GM23338 (cell line): ENCODE measurements around the gene GPC6. TPM values are rescaled to one million over a fixed set of nuclear protein-coding genes. Genes with fewer than 3 reads are reported as not detected.

Experiments used
- ATAC-seq: fragments of 200-7000 bp; cut with Tn5 transposase; 3 replicates; pipeline ENCODE4 v1.9.1; 2020
- DNase-seq: peaks from one replicate; pipeline ENCODE4 v3.0.0-alpha.2; 2015; ENCODE audit warnings: low spot score
- H2AFZ ChIP-seq: fragments of 200-600 bp; sonication (generic); 2 replicates; pipeline ENCODE4 v1.8.0; 2016; ENCODE audit warnings: antibody characterized with exemption, mild to moderate bottlenecking, moderate library complexity
- H3F3A ChIP-seq: fragments of 200-600 bp; sonication (generic); replicated peaks from 2 replicates; pipeline ENCODE4 v1.8.0; 2017; ENCODE audit warnings: antibody characterized with exemption, mixed run types, low read depth
- H3K27ac ChIP-seq: fragments of 200-600 bp; sonication (generic); 2 replicates; pipeline ENCODE4 v1.6.1; 2016; ENCODE audit warnings: low read depth
- H3K27me3 ChIP-seq: fragments of 200-600 bp; sonication (generic); 2 replicates; pipeline ENCODE4 v1.8.0; 2016; ENCODE audit warnings: mild to moderate bottlenecking, mixed run types, moderate library complexity; ENCODE audit not compliant: insufficient read depth
- H3K36me3 ChIP-seq: fragments of 200-600 bp; sonication (generic); 2 replicates; pipeline ENCODE4 v1.8.0; 2016; ENCODE audit warnings: mild to moderate bottlenecking; ENCODE audit not compliant: insufficient read depth
- H3K4me1 ChIP-seq: fragments of 200-600 bp; sonication (generic); 2 replicates; pipeline ENCODE4 v1.8.0; 2016; ENCODE audit warnings: mild to moderate bottlenecking, moderate library complexity; ENCODE audit not compliant: insufficient read depth
- H3K4me2 ChIP-seq: fragments of 200-600 bp; sonication (generic); 2 replicates; pipeline ENCODE4 v1.7.1; 2017; ENCODE audit warnings: mixed run types
- H3K4me3 ChIP-seq: fragments of 200-600 bp; sonication (generic); 2 replicates; pipeline ENCODE4 v1.6.1; 2016; ENCODE audit warnings: mixed run types
- H3K79me2 ChIP-seq: fragments of 200-600 bp; sonication (generic); replicated peaks from 2 replicates; pipeline ENCODE4 v1.8.0; 2017; ENCODE audit warnings: mild to moderate bottlenecking; ENCODE audit not compliant: insufficient read depth
- H3K9me2 ChIP-seq: fragments of 200-600 bp; sonication (generic); 2 replicates; pipeline ENCODE4 v1.8.0; 2017; ENCODE audit not compliant: insufficient read depth
- H4K20me1 ChIP-seq: fragments of 200-600 bp; sonication (generic); replicated peaks from 2 replicates; pipeline ENCODE4 v1.8.0; 2017; ENCODE audit warnings: mild to moderate bottlenecking; ENCODE audit not compliant: insufficient read depth
- H3K27ac Mint-ChIP-seq: 2 replicates; pipeline ENCODE4 v1.8.0; 2020; ENCODE audit warnings: inconsistent platforms, mild to moderate bottlenecking, moderate library complexity, mixed read lengths
- H3K27me3 Mint-ChIP-seq: 3 replicates; pipeline ENCODE4 v1.8.0; 2022; ENCODE audit warnings: low read depth, mild to moderate bottlenecking, moderate library complexity, mixed read lengths, inconsistent platforms; ENCODE audit not compliant: insufficient read depth, poor library complexity
- H3K36me3 Mint-ChIP-seq: 3 replicates; pipeline ENCODE4 v1.8.0; 2021; ENCODE audit warnings: low read depth, mild to moderate bottlenecking, inconsistent platforms, moderate library complexity, mixed read lengths
- H3K4me1 Mint-ChIP-seq: 3 replicates; pipeline ENCODE4 v1.8.0; 2020; ENCODE audit warnings: mild to moderate bottlenecking, inconsistent platforms, mixed read lengths
- H3K4me3 Mint-ChIP-seq: 3 replicates; pipeline ENCODE4 v1.8.0; 2021; ENCODE audit warnings: moderate library complexity, mild to moderate bottlenecking, inconsistent platforms, mixed read lengths
- H3K9me3 Mint-ChIP-seq: 3 replicates; pipeline ENCODE4 v1.8.0; 2020; ENCODE audit warnings: moderate library complexity, mild to moderate bottlenecking, inconsistent platforms, mixed read lengths
- EZH2 ChIP-seq: fragments of 200-600 bp; sonication (generic); IDR thresholded peaks from one replicate; pipeline ENCODE4 v1.8.0; 2017; ENCODE audit warnings: antibody characterized with exemption, mild to moderate bottlenecking, low read depth; ENCODE audit not compliant: unreplicated experiment
- EZH2phosphoT487 ChIP-seq: fragments of 200-600 bp; sonication (generic); IDR thresholded peaks from one replicate; pipeline ENCODE4 v1.8.1; 2018; ENCODE audit warnings: antibody characterized with exemption; ENCODE audit not compliant: unreplicated experiment
- JUNB ChIP-seq: IDR thresholded peaks from one replicate; pipeline ENCODE4 v1.6.1; 2016; ENCODE audit warnings: antibody characterized with exemption; ENCODE audit not compliant: unreplicated experiment
- NANOG ChIP-seq: IDR thresholded peaks from 2 replicates; pipeline ENCODE4 v1.6.1; 2016; ENCODE audit warnings: antibody characterized with exemption, borderline replicate concordance
- POLR2AphosphoS5 ChIP-seq: IDR thresholded peaks from 2 replicates; pipeline ENCODE4 v1.6.1; 2016; ENCODE audit warnings: antibody characterized with exemption, low read depth
- STAT1 ChIP-seq: IDR thresholded peaks from one replicate; pipeline ENCODE4 v1.6.1; 2016; ENCODE audit warnings: antibody characterized with exemption; ENCODE audit not compliant: unreplicated experiment
- ZNF331 ChIP-seq: fragments of 250-450 bp; sonication (Bioruptor Pico); IDR thresholded peaks from 2 replicates; pipeline ENCODE4 v1.5.0; 2020; ENCODE audit warnings: low read depth, mild to moderate bottlenecking, moderate library complexity
- polyA plus RNA-seq: library from polyadenylated mRNA; unstranded; fragments of >200 nt; fragmentation: Nextera tagmentation; extraction: Ambion mirVana; gene quantifications from 2 replicates; pipeline ENCODE4 v1.2.1, GENCODE V29; 2016
- total RNA-seq: library from RNA; depleted of rRNA; stranded (reverse); fragments of >200 nt; shearing (Covaris generic); gene quantifications from 2 replicates; pipeline ENCODE4 v1.2.3, GENCODE V29; 2014
- TF ChIP-seq, protein P1 (sequence below): IDR thresholded peaks from one replicate; pipeline ENCODE4 v1.6.1; 2018; ENCODE audit warnings: antibody characterized with exemption; ENCODE audit not compliant: unreplicated experiment
- TF ChIP-seq, protein P2 (sequence below), 2 experiments: fragments of 200-600 bp in 1 of 2; sonication (generic) in 1 of 2; conservative IDR thresholded peaks; 2 replicates each; pipeline versions ENCODE4 v1.5.1 to v1.6.1; 2016 to 2017; ENCODE audit warnings: antibody characterized with exemption in 2 of 2, low read depth in 2 of 2, mild to moderate bottlenecking in 2 of 2, moderate library complexity in 1 of 2

The GPC6 gene
- total and polyA plus RNA-seq, 2 experiments from 2014 or later: 6.4 to 28.6 TPM

DNA sequence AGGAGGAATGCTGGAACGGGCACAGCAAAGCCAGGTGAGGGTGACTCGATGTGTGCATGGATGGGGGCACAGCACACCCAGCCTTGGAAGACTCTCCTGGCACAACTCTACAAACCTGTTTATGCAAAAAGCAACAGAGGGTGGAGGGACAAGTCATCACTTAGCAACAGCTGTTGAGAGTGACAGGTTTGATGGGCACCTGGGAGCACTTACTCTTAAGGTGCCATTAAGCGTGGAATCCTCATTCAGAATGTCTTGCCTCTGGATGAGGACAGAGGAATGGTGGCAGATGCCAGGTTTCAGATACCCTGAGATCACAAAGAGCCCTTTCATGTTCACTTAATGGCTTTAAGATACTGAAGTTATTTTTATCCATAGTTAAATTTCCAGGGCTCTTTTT is 1155.9 kb downstream of the GPC6 start (continued):
- TF ChIP-seq, protein P1, sequence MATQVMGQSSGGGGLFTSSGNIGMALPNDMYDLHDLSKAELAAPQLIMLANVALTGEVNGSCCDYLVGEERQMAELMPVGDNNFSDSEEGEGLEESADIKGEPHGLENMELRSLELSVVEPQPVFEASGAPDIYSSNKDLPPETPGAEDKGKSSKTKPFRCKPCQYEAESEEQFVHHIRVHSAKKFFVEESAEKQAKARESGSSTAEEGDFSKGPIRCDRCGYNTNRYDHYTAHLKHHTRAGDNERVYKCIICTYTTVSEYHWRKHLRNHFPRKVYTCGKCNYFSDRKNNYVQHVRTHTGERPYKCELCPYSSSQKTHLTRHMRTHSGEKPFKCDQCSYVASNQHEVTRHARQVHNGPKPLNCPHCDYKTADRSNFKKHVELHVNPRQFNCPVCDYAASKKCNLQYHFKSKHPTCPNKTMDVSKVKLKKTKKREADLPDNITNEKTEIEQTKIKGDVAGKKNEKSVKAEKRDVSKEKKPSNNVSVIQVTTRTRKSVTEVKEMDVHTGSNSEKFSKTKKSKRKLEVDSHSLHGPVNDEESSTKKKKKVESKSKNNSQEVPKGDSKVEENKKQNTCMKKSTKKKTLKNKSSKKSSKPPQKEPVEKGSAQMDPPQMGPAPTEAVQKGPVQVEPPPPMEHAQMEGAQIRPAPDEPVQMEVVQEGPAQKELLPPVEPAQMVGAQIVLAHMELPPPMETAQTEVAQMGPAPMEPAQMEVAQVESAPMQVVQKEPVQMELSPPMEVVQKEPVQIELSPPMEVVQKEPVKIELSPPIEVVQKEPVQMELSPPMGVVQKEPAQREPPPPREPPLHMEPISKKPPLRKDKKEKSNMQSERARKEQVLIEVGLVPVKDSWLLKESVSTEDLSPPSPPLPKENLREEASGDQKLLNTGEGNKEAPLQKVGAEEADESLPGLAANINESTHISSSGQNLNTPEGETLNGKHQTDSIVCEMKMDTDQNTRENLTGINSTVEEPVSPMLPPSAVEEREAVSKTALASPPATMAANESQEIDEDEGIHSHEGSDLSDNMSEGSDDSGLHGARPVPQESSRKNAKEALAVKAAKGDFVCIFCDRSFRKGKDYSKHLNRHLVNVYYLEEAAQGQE: no peak
- TF ChIP-seq EZH2 (no peak), STAT1 (no peak), ZNF331 (CRISPR knock-in tag) (no peak), POLR2AphosphoS5 (no peak), JUNB (no peak), EZH2phosphoT487 (no peak)
- TF ChIP-seq, protein P2, sequence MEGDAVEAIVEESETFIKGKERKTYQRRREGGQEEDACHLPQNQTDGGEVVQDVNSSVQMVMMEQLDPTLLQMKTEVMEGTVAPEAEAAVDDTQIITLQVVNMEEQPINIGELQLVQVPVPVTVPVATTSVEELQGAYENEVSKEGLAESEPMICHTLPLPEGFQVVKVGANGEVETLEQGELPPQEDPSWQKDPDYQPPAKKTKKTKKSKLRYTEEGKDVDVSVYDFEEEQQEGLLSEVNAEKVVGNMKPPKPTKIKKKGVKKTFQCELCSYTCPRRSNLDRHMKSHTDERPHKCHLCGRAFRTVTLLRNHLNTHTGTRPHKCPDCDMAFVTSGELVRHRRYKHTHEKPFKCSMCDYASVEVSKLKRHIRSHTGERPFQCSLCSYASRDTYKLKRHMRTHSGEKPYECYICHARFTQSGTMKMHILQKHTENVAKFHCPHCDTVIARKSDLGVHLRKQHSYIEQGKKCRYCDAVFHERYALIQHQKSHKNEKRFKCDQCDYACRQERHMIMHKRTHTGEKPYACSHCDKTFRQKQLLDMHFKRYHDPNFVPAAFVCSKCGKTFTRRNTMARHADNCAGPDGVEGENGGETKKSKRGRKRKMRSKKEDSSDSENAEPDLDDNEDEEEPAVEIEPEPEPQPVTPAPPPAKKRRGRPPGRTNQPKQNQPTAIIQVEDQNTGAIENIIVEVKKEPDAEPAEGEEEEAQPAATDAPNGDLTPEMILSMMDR (conservative IDR thresholded peaks at IDR 0.05; ENCODE audit: low read depth in 2 of 2): no peak

GRCh38 chr13:94382960-94383359 is 1156.4 kb downstream of the GPC6 start:
- Histone ChIP-seq H3K79me2 (no peaks in the 10 kb centered on the region), H2AFZ (no peak overlapping the region), H3K27ac (no peak overlapping the region), H3K4me1 (no peaks in the 10 kb centered on the region; the same call in none of the 2 replicates), H3K9me2 (no peaks in the 10 kb centered on the region), H3K27me3 (no peaks in the 10 kb centered on the region), H3K4me3 (no peak overlapping the region), H3K36me3 (no peaks in the 10 kb centered on the region), H4K20me1 (no peaks in the 10 kb centered on the region), H3F3A (no peaks in the 10 kb centered on the region), H3K4me2 (no peak overlapping the region)
- Mint-ChIP-seq H3K4me3 (no peak overlapping the region), H3K9me3 (0 out of 3 replicates have a peak, but pooled peaks cover under 1% of the 10 kb centered on the region), H3K4me1 (peaks cover 12% of the 10 kb centered on the region), H3K27me3 (no peaks in the 10 kb centered on the region), H3K36me3 (no peaks in the 10 kb centered on the region), H3K27ac (no peak overlapping the region)
- no peak for TF ChIP-seq NANOG
- no peak for DNase-seq
- no peak for ATAC-seq
